ENCODE measurements around the gene MAML3.

DNA sequence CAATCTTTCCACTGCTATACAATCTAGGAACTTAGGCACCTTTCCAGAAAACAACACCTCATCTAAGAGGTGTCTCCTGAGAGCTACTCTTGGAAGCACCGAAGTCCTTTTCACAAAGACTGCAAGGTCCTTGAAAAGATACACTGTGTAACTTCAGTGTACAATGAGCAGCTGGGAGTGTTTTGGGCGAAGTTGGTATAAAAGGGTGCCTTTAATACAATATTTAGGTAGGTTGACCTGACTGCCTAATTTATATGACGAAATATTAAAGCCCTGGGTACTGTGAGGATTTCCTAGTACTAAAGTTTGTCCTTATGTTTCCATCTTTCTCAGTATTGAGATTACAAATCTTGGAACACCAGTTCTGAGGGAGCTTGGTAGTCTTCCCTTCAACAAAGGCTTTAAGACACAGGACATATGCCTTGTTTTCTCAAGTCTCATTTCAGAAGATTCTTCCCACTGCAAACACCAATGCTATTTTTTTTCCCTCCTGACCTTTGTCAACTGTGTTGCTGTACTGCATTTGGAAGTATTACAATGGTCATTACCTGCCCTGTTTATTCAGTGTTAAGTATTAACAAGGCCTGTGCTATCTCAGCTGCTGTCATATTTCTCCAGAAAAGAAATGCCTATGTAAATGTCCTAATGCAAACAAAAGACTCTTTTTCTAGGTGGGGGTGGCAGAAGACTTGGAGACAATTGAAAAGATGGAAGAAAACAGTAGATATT is 134.2 kb downstream of the MAML3 start:
- TF ChIP-seq, protein P1, sequence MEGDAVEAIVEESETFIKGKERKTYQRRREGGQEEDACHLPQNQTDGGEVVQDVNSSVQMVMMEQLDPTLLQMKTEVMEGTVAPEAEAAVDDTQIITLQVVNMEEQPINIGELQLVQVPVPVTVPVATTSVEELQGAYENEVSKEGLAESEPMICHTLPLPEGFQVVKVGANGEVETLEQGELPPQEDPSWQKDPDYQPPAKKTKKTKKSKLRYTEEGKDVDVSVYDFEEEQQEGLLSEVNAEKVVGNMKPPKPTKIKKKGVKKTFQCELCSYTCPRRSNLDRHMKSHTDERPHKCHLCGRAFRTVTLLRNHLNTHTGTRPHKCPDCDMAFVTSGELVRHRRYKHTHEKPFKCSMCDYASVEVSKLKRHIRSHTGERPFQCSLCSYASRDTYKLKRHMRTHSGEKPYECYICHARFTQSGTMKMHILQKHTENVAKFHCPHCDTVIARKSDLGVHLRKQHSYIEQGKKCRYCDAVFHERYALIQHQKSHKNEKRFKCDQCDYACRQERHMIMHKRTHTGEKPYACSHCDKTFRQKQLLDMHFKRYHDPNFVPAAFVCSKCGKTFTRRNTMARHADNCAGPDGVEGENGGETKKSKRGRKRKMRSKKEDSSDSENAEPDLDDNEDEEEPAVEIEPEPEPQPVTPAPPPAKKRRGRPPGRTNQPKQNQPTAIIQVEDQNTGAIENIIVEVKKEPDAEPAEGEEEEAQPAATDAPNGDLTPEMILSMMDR (IDR thresholded peaks at IDR 0.05 in 8 of 11, conservative IDR thresholded peaks at IDR 0.05 in 3 of 11): no peak
- no peak for TF ChIP-seq POLR2A (IDR thresholded peaks at IDR 0.05)

Measured in spleen (tissue), 7 donors.